GM21381 (cell line): Measurements from ENCODE around the gene DCAF11.
A peak's percentile ranks its signal among the peaks of the same experiment; 100 is the strongest.

Experiments used
- ATAC-seq: cut with Tn5 transposase; IDR thresholded peaks from one replicate; pipeline ENCODE4 v1.9.1; 2021; ENCODE audit warnings: mild to moderate bottlenecking, moderate library complexity; ENCODE audit not compliant: unreplicated experiment

The DCAF11 gene

GRCh38 chr14:24116128-24116814 is 1.7 kb downstream of the DCAF11 start:
- no peak for ATAC-seq

GRCh38 chr14:24117179-24117578 is 2.6 kb downstream of the DCAF11 start:
- ATAC-seq: no peak

DNA sequence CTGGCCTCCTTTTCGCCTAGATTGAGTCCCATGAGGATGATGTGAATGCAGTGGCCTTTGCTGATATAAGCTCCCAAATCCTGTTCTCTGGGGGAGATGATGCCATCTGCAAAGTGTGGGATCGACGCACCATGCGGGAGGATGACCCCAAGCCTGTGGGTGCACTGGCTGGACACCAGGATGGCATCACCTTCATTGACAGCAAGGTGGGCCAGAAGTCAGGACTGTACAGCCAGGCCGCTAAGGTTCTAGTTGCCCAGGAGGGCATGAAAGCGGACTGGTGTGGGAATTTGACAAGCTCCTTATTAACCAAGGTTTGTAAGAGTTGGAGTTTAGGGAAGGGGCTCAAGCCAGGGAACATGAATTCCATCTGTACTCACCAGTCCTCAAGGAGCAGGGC is 5.1 kb downstream of the DCAF11 start:
- ATAC-seq: no peak

DNA sequence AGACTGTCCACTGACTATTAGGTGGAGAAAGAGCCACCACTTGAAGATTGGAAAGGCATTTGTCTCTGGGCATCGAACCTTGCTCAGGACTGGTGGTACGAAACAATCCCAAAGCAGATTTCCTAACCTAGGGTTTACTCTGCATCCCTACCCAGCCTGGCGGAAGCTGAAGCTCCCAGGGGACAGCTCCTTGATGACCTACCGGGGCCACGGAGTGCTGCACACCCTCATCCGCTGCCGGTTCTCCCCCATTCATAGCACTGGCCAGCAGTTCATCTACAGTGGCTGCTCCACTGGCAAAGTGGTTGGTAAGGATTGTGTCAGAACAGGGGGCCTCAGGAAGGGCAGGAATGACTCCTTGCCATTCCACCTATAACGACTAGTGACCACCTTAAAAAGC is 6.6 kb downstream of the DCAF11 start:
- ATAC-seq: no peak

GRCh38 chr14:24122416-24122815 is 7.8 kb downstream of the DCAF11 start:
- ATAC-seq: no peak

DNA sequence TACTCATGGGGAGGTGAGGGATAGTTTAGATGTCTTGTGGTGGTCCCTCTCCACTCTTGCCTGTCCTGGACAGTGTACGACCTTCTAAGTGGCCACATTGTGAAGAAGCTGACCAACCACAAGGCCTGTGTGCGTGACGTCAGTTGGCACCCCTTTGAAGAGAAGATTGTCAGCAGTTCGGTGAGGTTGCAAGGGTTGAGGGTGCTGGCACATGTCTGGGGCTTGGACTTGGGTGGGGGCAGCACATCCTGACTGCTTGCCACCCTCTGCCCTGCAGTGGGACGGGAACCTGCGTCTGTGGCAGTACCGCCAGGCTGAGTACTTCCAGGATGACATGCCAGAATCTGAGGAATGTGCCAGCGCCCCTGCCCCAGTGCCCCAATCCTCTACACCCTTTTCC is 8.3 kb downstream of the DCAF11 start:
- no peak for ATAC-seq

GRCh38 chr14:24123424-24124417 is 9.1 kb downstream of the DCAF11 start:
- ATAC-seq: no peak

DNA sequence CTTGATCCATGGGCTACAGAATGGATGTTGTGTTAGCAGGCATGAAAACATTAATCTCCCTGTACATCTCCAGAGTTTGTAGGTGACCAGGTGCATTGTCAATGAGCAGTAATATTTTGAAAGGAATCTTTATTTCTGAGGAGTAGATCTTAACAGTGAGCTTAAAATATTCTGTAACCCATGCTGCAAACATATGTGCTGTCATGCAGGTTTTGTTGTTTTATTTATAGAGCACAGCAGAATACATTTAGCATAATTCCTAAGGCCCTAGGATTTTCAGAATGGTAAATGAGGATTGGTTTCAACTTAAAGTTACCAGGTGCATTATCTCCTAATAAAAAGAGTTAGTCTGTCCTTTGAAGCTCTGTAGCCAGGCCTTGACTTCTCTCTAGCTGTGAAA is 12.4 kb downstream of the DCAF11 start:
- no peak for ATAC-seq

GRCh38 chr14:24127673-24128072 is 13.1 kb downstream of the DCAF11 start:
- ATAC-seq: no peak

DNA sequence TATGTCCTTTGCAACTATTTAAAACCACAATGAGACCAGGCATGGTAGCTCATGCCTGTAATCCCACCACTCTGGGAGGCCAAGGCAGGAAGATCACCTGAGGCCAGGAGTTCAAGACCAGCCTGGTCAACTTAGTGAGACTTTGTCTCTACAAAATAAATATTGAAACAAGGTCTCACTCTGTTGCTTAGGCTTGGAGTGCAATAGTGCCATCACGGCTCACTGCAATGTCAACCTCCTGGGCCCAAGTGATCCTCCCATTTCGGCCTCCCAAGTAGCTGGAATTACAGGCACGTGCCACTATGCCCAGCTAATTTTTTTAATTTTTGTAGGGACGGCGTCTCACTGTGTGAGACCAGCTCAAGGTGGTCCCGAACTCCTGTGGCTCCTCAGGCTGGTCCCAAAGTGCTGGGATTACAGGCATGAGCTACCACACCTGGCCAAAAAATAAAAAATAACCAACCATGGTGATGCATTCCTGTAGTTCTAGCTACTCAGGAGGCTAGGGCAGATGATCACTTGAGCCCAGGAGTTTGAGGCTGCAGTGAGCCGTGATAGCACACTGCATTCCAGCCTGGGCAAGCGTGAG is 14.9 kb downstream of the DCAF11 start:
- ATAC-seq: no peak

DNA sequence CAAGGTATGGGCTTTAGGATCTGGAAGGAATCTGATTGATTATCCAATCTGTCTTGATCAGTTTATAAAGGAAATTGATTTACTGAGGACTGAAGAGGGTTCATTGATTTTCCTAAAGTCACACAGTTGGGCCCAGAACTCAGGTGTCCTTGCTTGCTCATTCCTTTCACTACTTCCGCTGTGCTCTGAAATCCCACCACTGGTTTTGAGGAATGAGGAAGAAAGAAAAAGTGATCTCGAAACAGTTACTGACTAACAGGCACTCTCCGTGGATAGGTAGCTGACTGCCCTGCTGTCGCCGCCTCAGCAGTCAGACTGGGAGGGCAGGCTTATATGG is 15.8 kb downstream of the DCAF11 start, which contains the start of gene FITM1:
Gene FITM1, plus strand, starts transcription at position 280 of the 337 bp plus-strand sequence. CDS start 905 bp downstream, outside the sequence.
- no peak for ATAC-seq

DNA sequence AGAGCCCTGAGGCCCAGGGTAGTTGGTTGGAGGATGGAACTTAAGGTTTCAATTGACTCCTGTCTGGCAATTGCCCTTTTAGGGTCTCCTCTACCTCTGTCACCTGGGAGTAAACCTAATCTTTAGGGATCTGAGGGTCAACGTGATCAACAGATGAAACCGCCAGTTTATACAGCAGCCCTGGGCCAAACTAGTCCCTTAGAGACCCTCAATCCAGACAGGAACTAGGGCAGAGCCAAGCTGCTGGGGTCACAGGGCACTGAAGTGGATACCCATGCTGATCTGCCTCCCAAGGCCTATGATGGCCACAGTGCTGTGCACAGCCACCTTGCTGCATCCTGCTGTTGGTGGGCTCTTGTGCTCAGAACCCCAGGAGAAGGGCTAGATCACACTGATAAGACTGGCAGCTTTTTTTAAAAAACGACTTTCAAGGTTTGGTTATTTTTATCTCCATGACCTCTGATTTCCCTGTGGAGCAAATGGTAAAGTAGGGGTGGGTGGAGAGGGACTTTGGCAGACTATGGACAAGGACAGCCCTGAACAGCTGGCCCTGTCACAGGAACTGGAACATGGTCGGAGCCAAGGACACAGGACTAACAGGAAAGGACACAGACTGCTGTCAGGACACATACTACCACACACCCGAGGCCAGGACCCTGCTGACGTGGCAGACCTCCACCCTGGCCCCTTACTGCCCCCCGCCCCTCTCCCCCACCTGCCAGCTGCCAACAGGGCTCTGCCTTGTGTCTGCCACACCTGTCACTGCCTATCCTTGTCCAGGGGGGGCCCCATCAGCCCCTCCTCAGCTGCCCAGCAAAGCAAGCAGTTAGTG is 16.4 kb downstream of the DCAF11 start:
- ATAC-seq: no peak

DNA sequence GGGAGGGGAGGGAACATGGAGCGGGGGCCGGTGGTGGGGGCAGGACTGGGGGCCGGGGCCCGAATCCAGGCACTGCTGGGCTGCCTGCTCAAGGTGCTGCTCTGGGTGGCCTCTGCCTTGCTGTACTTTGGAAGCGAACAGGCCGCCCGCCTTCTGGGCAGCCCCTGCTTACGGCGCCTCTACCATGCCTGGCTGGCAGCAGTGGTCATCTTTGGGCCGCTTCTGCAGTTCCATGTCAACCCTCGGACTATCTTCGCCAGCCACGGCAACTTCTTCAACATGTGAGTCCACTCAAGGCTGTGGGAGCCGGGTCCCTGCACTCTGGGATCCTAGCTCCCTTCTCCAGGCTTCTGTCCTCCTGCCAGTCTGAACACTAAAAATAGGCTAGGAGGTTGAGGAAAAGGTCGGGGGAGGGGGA is 17.0 kb downstream of the DCAF11 start:
- ATAC-seq: no peak

DNA sequence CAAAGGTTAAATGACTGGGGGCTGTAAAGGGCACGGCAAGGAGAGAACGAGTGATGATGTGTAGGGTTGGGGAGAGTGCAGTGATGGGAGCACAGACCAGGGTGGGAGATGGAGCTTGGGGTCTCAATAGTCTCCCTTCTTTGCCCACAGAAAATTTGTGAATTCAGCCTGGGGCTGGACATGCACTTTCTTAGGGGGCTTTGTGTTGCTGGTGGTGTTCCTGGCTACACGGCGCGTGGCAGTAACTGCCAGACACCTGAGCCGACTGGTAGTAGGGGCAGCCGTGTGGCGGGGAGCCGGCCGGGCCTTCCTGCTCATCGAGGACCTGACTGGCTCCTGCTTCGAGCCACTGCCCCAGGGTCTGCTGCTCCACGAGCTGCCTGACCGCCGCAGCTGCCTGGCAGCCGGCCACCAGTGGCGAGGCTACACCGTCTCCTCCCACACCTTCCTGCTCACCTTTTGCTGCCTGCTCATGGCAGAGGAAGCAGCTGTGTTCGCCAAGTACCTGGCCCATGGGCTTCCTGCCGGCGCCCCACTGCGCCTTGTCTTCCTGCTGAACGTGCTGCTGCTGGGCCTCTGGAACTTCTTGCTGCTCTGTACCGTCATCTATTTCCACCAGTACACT is 17.6 kb downstream of the DCAF11 start:
- no peak for ATAC-seq

DNA sequence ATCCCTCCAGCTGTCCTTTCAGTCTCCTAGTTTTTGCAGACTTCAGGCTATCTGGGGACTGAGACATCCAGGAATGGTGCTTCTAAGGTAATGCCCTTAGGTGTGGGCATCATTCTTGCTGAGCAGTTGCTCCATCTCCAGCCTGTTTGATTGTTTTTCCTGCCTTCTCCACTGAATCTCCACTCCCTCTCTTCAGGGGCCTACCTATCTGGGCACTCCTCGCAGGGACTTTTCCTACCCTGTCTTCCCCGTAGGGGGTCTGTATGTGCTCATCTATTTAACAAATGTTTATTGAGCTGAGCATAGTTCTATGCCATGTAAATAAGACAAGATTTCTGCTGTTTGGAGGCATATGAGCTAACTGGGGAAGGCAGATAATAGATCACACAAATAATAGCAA is 18.4 kb downstream of the DCAF11 start:
- ATAC-seq: no peak

DNA sequence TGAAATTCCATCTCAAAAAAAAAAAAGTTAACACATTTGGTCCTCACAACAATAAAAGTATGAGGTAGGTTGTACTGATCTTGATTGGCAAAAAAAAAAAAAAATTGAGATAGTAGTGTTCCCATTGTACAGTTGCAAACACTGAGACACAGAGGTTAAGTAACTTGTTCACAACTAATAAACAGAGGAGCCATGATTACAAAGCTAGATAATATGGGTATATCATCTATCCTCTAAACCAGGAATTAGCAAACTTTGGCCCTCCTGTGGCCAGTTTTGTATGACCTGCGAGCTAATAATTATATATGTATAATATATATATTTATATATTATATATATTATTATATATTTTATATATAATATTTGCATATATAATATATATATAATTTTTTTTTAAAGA is 19.2 kb downstream of the DCAF11 start:
- no peak for ATAC-seq

- ATAC-seq: peak; percentile 1
These were observed 20.9 kb downstream of the DCAF11 start for GRCh38 chr14:24135584-24135833.

GRCh38 chr14:24135834-24136683 is 21.5 kb downstream of the DCAF11 start, which contains the start of gene PSME1:
Gene PSME1, plus strand, starts transcription at chr14:24136194. Its CDS starts 69 bp downstream, at chr14:24136263.
- ATAC-seq: peak; percentile 78

DNA sequence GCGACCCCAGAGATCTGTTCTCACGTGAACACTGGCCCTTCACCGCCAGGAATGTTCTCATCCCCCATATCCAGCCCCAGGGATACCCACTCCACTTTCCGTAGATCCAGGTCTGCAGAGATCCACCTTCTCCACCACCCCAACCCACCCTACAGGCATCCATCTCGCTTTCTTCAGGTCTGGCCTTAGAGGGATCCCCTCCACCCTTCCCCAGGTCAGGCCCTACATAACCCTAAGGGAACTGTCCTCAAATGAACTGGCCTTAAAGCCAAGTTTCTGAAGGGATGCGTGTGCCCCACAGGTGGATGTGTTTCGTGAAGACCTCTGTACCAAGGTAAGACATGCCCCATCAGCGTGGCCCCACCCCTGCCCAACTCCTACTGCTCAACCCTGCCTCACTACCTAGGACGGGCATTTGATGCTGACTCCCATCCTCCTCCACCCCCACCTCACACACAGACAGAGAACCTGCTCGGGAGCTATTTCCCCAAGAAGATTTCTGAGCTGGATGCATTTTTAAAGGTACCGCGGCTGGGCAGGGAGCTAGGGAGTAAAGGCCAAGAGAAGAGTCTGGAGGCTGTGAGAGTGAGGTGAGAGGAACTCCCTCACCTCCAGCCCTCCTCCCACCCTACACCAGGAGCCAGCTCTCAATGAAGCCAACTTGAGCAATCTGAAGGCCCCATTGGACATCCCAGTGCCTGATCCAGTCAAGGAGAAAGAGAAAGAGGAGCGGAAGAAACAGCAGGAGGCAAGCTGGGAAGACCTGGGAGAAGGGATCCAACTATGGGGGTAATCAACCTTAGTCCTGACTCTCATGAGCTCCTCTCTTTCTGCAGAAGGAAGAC is 22.3 kb downstream of the DCAF11 start:
- ATAC-seq: no peak
